Esophagus muscularis mucosa (tissue), 4 donors: ENCODE measurements around the gene NRG4.

Experiments used
- EP300 ChIP-seq: sonication (generic); formaldehyde crosslinking; IDR thresholded peaks from one replicate; pipeline ENCODE4 v1.6.1; 2017; ENCODE audit warnings: antibody characterized with exemption
- POLR2AphosphoS5 ChIP-seq, 2 donors: sonication (generic); formaldehyde crosslinking; IDR thresholded peaks; one replicate each; pipeline ENCODE4 v1.6.1; 2017; ENCODE audit warnings: antibody characterized with exemption in 2 of 2
- TF ChIP-seq, protein P1 (sequence below), 3 experiments: fragments of 200-600 bp in 2 of 3; fragments of 450-650 bp in 1 of 3; sonication (generic) in 2 of 3; IDR thresholded peaks; one replicate each; pipeline ENCODE4 v1.5.1; 2017 to 2019; ENCODE audit warnings: antibody characterized with exemption in 3 of 3, mild to moderate bottlenecking in 2 of 3, moderate library complexity in 1 of 3

DNA sequence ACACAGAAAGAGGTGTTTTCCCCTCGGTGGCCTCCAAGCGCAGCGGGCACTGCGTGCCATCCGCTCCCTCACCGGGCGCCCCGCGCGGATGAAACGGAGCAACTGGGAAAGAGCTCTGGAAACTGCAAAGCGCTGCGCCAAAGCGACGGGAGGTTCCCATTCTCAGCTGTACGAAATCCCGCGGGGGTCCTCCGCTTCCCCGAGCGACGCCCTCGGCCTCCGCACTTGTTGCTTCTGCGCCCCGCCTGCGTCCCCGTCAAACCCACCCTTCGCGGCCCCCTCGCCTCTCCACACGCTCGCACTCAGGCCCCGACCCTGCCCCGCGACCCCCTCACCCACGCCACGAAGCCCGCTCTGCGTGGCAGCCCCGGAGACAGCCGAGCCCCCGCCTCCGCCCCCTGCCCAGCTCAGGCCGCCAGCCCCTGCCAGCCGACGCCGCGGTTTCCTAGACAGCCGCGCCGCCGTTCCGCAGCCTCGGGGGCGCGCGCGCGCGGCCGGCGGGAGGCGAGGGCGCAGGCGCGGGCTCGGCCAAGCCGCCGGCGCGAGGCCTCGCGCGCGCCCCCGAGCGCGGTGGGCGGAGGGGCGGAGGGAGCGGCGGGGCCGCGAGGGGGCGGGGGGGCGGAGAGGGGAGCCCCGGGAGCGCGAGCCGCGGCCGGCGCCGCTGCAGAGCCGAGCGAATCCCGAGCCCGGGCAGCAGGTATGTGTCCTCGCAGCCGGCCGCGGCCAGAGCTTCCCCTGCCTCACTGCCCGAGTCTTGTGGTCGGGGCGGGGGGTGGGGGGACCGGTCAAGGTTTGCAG lies 47.3 kb upstream of the NRG4 start, which contains the start of gene TMEM266:
- TF ChIP-seq, protein P1, sequence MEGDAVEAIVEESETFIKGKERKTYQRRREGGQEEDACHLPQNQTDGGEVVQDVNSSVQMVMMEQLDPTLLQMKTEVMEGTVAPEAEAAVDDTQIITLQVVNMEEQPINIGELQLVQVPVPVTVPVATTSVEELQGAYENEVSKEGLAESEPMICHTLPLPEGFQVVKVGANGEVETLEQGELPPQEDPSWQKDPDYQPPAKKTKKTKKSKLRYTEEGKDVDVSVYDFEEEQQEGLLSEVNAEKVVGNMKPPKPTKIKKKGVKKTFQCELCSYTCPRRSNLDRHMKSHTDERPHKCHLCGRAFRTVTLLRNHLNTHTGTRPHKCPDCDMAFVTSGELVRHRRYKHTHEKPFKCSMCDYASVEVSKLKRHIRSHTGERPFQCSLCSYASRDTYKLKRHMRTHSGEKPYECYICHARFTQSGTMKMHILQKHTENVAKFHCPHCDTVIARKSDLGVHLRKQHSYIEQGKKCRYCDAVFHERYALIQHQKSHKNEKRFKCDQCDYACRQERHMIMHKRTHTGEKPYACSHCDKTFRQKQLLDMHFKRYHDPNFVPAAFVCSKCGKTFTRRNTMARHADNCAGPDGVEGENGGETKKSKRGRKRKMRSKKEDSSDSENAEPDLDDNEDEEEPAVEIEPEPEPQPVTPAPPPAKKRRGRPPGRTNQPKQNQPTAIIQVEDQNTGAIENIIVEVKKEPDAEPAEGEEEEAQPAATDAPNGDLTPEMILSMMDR (IDR thresholded peaks at IDR 0.05), result no peak
- no peak for TF ChIP-seq POLR2AphosphoS5 (IDR thresholded peaks at IDR 0.05)
- TF ChIP-seq EP300, result no peak
